ENCODE measurements around the gene CEMIP. TPM values are rescaled to one million over a fixed set of nuclear protein-coding genes. Genes with fewer than 3 reads are reported as not detected.

The CEMIP gene
- total RNA-seq, 1 donor from 2014 or later, result 3.6 TPM

- no peaks in the 10 kb centered on the region for H3K27me3 ChIP-seq (ENCODE audit: insufficient read depth, low read length)
- no peak for TF ChIP-seq EZH2 (IDR thresholded peaks at IDR 0.05; ENCODE audit: insufficient read depth, low read length)
- TF ChIP-seq, protein P1, sequence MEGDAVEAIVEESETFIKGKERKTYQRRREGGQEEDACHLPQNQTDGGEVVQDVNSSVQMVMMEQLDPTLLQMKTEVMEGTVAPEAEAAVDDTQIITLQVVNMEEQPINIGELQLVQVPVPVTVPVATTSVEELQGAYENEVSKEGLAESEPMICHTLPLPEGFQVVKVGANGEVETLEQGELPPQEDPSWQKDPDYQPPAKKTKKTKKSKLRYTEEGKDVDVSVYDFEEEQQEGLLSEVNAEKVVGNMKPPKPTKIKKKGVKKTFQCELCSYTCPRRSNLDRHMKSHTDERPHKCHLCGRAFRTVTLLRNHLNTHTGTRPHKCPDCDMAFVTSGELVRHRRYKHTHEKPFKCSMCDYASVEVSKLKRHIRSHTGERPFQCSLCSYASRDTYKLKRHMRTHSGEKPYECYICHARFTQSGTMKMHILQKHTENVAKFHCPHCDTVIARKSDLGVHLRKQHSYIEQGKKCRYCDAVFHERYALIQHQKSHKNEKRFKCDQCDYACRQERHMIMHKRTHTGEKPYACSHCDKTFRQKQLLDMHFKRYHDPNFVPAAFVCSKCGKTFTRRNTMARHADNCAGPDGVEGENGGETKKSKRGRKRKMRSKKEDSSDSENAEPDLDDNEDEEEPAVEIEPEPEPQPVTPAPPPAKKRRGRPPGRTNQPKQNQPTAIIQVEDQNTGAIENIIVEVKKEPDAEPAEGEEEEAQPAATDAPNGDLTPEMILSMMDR (IDR thresholded peaks at IDR 0.05; ENCODE audit: insufficient read depth, low read depth, low read length), result no peak
- H3K4me3 Mint-ChIP-seq (ENCODE audit: unreplicated experiment), result no peak overlapping the region
- H3K4me1 Mint-ChIP-seq (ENCODE audit: low read depth, unreplicated experiment), result no peaks in the 10 kb centered on the region
- H3K36me3 ChIP-seq (ENCODE audit: insufficient read depth, low read length), result no peaks in the 10 kb centered on the region
- H3K4me3 ChIP-seq (ENCODE audit: insufficient read depth, low read depth, low read length), result no peak overlapping the region
- H3K4me1 ChIP-seq (ENCODE audit: insufficient read depth, low read length), result no peaks in the 10 kb centered on the region
- peaks cover 8% of the 10 kb centered on the region for H4K20me1 ChIP-seq (ENCODE audit: insufficient read depth, low read length)
- no peaks in the 10 kb centered on the region for H3K9me3 Mint-ChIP-seq (ENCODE audit: unreplicated experiment)
- FAIRE-seq, result no peak
- no peaks in the 10 kb centered on the region for H3K36me3 Mint-ChIP-seq (ENCODE audit: low read depth, unreplicated experiment)
- no peak overlapping the region for H3K4me2 ChIP-seq (ENCODE audit: low read length)
- H3K9me3 ChIP-seq (ENCODE audit: insufficient read depth, low read depth, low read length), result no peaks in the 10 kb centered on the region
- no peak overlapping the region for H3K27ac ChIP-seq (ENCODE audit: low read depth, low read length)
- no peak overlapping the region for H3K27ac Mint-ChIP-seq (ENCODE audit: unreplicated experiment)
- H3K79me2 ChIP-seq (ENCODE audit: insufficient read depth, low read length), result no peaks in the 10 kb centered on the region
- DNase-seq (ENCODE audit: low read depth), result no peak
- H2AFZ ChIP-seq (ENCODE audit: low read depth, low read length), result no peak overlapping the region
- no peak overlapping the region for H3K9ac ChIP-seq (ENCODE audit: low read length)
- H3K27me3 Mint-ChIP-seq (ENCODE audit: low read depth, unreplicated experiment), result peaks cover 30% of the 10 kb centered on the region
These were observed 17.2 kb downstream of the CEMIP start for GRCh38 chr15:80796407-80796806.

DNA sequence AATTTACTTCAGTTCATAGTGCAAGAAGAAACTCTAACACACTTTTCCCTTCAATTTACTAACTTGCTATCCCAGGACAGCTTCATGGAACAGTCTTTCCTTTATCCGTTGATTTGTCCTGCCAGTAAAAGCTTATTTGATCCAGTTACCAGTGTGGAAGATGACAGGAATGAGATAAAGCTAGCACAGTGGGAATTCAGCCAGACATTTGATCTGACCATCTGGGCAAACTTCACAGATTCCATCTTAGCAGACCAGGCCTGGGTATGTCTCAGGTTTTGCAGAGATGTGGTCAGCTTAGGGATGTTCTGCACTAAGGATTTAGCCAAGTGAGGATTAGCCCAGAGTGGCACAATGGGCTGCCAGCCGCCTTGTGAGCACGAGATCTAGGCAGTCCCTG lies 19.7 kb downstream of the CEMIP start:
- peaks cover 2% of the 10 kb centered on the region for H4K20me1 ChIP-seq (ENCODE audit: insufficient read depth, low read length)
- no peak overlapping the region for H3K9ac ChIP-seq (ENCODE audit: low read length)
- no peak overlapping the region for H3K27ac ChIP-seq (ENCODE audit: low read depth, low read length)
- no peaks in the 10 kb centered on the region for H3K9me3 ChIP-seq (ENCODE audit: insufficient read depth, low read depth, low read length)
- H3K36me3 Mint-ChIP-seq (ENCODE audit: low read depth, unreplicated experiment), result peaks cover 5% of the 10 kb centered on the region
- H2AFZ ChIP-seq (ENCODE audit: low read depth, low read length), result no peak overlapping the region
- H3K27me3 ChIP-seq (ENCODE audit: insufficient read depth, low read length), result no peaks in the 10 kb centered on the region
- H3K4me3 Mint-ChIP-seq (ENCODE audit: unreplicated experiment), result no peak overlapping the region
- DNase-seq (ENCODE audit: low read depth) (no peak), FAIRE-seq (no peak)
- H3K9me3 Mint-ChIP-seq (ENCODE audit: unreplicated experiment), result peaks cover 3% of the 10 kb centered on the region
- H3K4me3 ChIP-seq (ENCODE audit: insufficient read depth, low read depth, low read length), result no peak overlapping the region
- TF ChIP-seq, protein P1 (IDR thresholded peaks at IDR 0.05; ENCODE audit: insufficient read depth, low read depth, low read length), result no peak
- TF ChIP-seq EZH2 (IDR thresholded peaks at IDR 0.05; ENCODE audit: insufficient read depth, low read length), result no peak
- H3K36me3 ChIP-seq (ENCODE audit: insufficient read depth, low read length), result no peaks in the 10 kb centered on the region
- no peak overlapping the region for H3K27ac Mint-ChIP-seq (ENCODE audit: unreplicated experiment)
- H3K4me1 Mint-ChIP-seq (ENCODE audit: low read depth, unreplicated experiment), result no peaks in the 10 kb centered on the region
- no peaks in the 10 kb centered on the region for H3K79me2 ChIP-seq (ENCODE audit: insufficient read depth, low read length)
- no peaks in the 10 kb centered on the region for H3K4me1 ChIP-seq (ENCODE audit: insufficient read depth, low read length)
- no peak overlapping the region for H3K4me2 ChIP-seq (ENCODE audit: low read length)
- peaks cover 16% of the 10 kb centered on the region for H3K27me3 Mint-ChIP-seq (ENCODE audit: low read depth, unreplicated experiment)

DNA sequence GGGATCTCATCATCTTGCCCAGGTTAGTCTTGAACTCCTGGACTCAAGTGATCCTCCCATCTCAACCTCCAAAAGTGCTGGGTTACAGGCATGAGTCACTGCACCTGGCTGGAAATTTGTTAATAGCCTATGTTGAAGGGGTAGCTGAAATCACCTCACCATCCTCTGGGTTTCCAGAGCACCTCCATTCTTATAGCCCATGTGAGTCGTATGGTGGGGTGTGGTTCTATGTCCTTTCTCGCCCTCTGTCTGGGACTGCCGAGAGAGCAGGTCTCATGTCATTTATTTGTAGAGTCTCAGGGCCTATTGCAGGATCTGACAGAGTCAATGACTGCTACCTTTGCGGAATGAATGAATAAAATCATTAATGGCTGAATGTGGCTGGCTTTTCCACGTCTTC lies 20.9 kb downstream of the CEMIP start:
- no peak overlapping the region for H3K4me2 ChIP-seq (ENCODE audit: low read length)
- no peaks in the 10 kb centered on the region for H3K36me3 ChIP-seq (ENCODE audit: insufficient read depth, low read length)
- H3K9ac ChIP-seq (ENCODE audit: low read length), result no peak overlapping the region
- H3K79me2 ChIP-seq (ENCODE audit: insufficient read depth, low read length), result no peaks in the 10 kb centered on the region
- no peak overlapping the region for H3K4me3 ChIP-seq (ENCODE audit: insufficient read depth, low read depth, low read length)
- no peaks in the 10 kb centered on the region for H3K27me3 ChIP-seq (ENCODE audit: insufficient read depth, low read length)
- Mint-ChIP-seq H3K4me3 (ENCODE audit: unreplicated experiment) (no peak overlapping the region), H3K27ac (ENCODE audit: unreplicated experiment) (no peak overlapping the region), H3K4me1 (ENCODE audit: low read depth, unreplicated experiment) (no peaks in the 10 kb centered on the region), H3K27me3 (ENCODE audit: low read depth, unreplicated experiment) (peaks cover 9% of the 10 kb centered on the region), H3K36me3 (ENCODE audit: low read depth, unreplicated experiment) (peaks cover 6% of the 10 kb centered on the region), H3K9me3 (ENCODE audit: unreplicated experiment) (peaks cover 3% of the 10 kb centered on the region)
- FAIRE-seq (no peak), DNase-seq (ENCODE audit: low read depth) (no peak)
- no peak overlapping the region for H3K27ac ChIP-seq (ENCODE audit: low read depth, low read length)
- no peak for TF ChIP-seq EZH2 (IDR thresholded peaks at IDR 0.05; ENCODE audit: insufficient read depth, low read length)
- TF ChIP-seq, protein P1 (IDR thresholded peaks at IDR 0.05; ENCODE audit: insufficient read depth, low read depth, low read length), result no peak
- H3K4me1 ChIP-seq (ENCODE audit: insufficient read depth, low read length), result no peaks in the 10 kb centered on the region
- no peak overlapping the region for H2AFZ ChIP-seq (ENCODE audit: low read depth, low read length)
- no peaks in the 10 kb centered on the region for H3K9me3 ChIP-seq (ENCODE audit: insufficient read depth, low read depth, low read length)
- H4K20me1 ChIP-seq (ENCODE audit: insufficient read depth, low read length), result peaks cover 2% of the 10 kb centered on the region
